ENCODE results near the gene SYS1.

Gene SYS1

DNA sequence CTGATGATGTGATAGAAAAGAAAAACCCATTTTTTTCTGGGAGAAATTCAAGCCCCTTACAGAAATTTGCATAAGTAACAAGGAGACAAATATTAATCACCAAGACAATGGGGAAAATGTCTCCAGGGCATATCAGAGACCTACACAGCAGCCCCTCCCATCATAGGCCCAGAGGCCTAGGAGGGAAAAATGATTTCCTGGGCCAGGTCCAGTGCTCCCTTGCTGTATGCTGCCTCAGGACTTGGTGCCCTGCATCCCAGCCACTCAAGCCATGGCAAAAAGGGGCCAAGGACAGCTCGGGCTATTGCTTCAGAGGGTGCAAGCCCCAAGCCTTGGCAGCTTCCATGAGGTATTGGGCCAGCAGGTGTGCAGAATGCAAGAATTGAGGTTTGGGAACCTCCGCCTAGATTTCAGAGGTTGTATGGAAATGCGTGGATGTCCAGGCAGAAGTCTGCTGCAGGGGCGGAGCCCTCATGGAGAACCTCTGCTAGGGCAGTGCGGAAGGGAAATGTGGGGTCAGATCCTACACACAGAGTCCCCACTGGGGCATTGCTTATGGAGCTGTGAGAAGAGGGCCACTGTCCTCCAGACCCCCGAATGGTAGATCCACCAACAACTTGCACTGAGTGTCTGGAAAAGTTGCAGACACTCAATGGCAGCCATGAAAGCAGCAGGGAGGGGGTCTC, 37.5 kb downstream of the SYS1 start:
- peaks cover 0 to 4% of the 10 kb centered on the region in 2 donors for H3K9me3 ChIP-seq (ENCODE audit: control insufficient read depth in 2 of 2, low read length in 2 of 2)
- H3K4me3 ChIP-seq (ENCODE audit: low read length in 2 of 2): no peak overlapping the region
- no peak overlapping the region for H3K9ac ChIP-seq (ENCODE audit: low read depth in 1 of 2, low read length in 2 of 2)
- no peaks in the 10 kb centered on the region for H3K36me3 ChIP-seq (ENCODE audit: control insufficient read depth in 2 of 2, insufficient read depth in 2 of 2, low read length in 2 of 2)
- peaks cover 3 to 6% of the 10 kb centered on the region in 2 donors for H3K4me1 ChIP-seq (ENCODE audit: control insufficient read depth in 2 of 2, insufficient read depth in 2 of 2, low read length in 2 of 2)
- no peaks in the 10 kb centered on the region for H3K27me3 ChIP-seq (ENCODE audit: control insufficient read depth in 2 of 2, insufficient read depth in 2 of 2, low read length in 2 of 2)
- no peak overlapping the region for H3K27ac ChIP-seq (ENCODE audit: low read depth in 2 of 2, low read length in 2 of 2)

- H3K4me1 ChIP-seq (ENCODE audit: control insufficient read depth in 2 of 2, insufficient read depth in 2 of 2, low read length in 2 of 2): peaks cover 11 to 13% of the 10 kb centered on the region in 2 donors
- H3K9me3 ChIP-seq (ENCODE audit: control insufficient read depth in 2 of 2, low read length in 2 of 2): peaks cover 0 to 4% of the 10 kb centered on the region in 2 donors
- H3K27ac ChIP-seq (ENCODE audit: low read depth in 2 of 2, low read length in 2 of 2): no peak overlapping the region
- H3K4me3 ChIP-seq (ENCODE audit: low read length in 2 of 2): no peak overlapping the region
- H3K27me3 ChIP-seq (ENCODE audit: control insufficient read depth in 2 of 2, insufficient read depth in 2 of 2, low read length in 2 of 2): no peaks in the 10 kb centered on the region
- no peak overlapping the region for H3K9ac ChIP-seq (ENCODE audit: low read depth in 1 of 2, low read length in 2 of 2)
- no peaks in the 10 kb centered on the region for H3K36me3 ChIP-seq (ENCODE audit: control insufficient read depth in 2 of 2, insufficient read depth in 2 of 2, low read length in 2 of 2)
Measured at GRCh38 chr20:45402946-45403345, 40.0 kb downstream of the SYS1 start.

DNA sequence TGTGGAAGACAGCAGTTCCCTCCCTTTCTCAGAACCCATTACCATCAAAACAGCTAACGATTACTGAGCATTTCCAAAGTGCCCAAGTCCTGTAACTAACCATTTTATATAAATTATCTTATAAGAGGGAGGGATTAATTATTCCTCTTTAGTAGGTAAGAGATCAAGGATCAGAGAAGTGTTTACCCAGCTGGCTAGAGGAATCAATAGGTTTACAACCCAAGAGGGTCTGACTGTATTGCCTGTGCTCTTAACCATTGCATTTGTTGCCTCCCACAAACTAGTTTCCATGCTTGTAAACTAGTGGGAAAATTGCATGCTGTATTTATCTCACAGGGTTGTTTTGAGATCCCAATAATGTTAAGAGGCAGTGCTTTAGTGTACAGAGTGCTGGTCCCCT, 41.5 kb downstream of the SYS1 start:
- peaks cover 1 to 6% of the 10 kb centered on the region in 2 donors for H3K36me3 ChIP-seq (ENCODE audit: control insufficient read depth in 2 of 2, insufficient read depth in 2 of 2, low read length in 2 of 2)
- peaks cover 25 to 26% of the 10 kb centered on the region in 2 donors for H3K4me1 ChIP-seq (ENCODE audit: control insufficient read depth in 2 of 2, insufficient read depth in 2 of 2, low read length in 2 of 2)
- peaks cover 0 to 4% of the 10 kb centered on the region in 2 donors for H3K9me3 ChIP-seq (ENCODE audit: control insufficient read depth in 2 of 2, low read length in 2 of 2)
- no peaks in the 10 kb centered on the region for H3K27me3 ChIP-seq (ENCODE audit: control insufficient read depth in 2 of 2, insufficient read depth in 2 of 2, low read length in 2 of 2)
- no peak overlapping the region for H3K9ac ChIP-seq (ENCODE audit: low read depth in 1 of 2, low read length in 2 of 2)
- H3K27ac ChIP-seq (ENCODE audit: low read depth in 2 of 2, low read length in 2 of 2): no peak overlapping the region
- H3K4me3 ChIP-seq (ENCODE audit: low read length in 2 of 2): no peak overlapping the region

DNA sequence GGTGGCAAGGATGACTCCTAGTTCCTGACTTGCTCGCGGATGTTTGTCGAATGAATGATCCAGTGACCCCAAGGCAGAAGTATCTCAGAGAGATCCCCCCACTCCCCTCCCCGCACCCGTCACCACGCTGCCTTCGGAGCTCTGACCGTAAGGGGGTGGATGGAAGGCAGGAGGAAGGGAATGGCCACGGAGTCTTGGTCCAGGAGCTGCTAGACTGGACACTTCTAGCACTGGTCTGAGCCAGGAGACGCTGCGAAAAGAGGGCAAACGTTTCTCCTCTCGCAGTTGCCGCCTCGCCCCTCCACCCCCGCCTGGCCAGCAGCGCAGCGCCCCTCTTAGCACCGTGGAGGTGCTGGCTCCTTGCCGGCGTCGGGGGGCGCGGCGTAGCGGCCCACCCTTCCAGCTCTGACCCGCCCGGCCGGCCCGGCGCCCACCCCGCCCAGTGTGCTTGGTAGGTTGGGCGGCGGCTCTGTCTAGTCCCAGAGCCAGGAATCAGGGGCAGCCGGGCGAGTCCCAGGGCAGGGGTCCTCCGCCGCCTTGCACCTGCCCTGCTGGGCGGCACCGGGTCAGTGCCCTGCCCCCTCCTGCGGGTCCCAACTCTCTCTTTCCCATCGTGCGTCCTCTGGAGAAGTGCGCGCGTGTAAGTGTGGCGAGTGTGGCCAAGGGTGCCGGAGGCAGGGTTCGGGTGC, 42.8 kb downstream of the SYS1 start:
- peaks cover 11 to 17% of the 10 kb centered on the region in 2 donors for H3K36me3 ChIP-seq (ENCODE audit: control insufficient read depth in 2 of 2, insufficient read depth in 2 of 2, low read length in 2 of 2)
- H3K9ac ChIP-seq (ENCODE audit: low read depth in 1 of 2, low read length in 2 of 2): peak overlapping the region; percentile 92 to 95
- no peaks in the 10 kb centered on the region for H3K27me3 ChIP-seq (ENCODE audit: control insufficient read depth in 2 of 2, insufficient read depth in 2 of 2, low read length in 2 of 2)
- H3K9me3 ChIP-seq (ENCODE audit: control insufficient read depth in 2 of 2, low read length in 2 of 2): no peaks in the 10 kb centered on the region
- peak overlapping the region; percentile 80 to 87 for H3K4me3 ChIP-seq (ENCODE audit: low read length in 2 of 2)
- peaks cover 38 to 39% of the 10 kb centered on the region in 2 donors for H3K4me1 ChIP-seq (ENCODE audit: control insufficient read depth in 2 of 2, insufficient read depth in 2 of 2, low read length in 2 of 2)
- H3K27ac ChIP-seq (ENCODE audit: low read depth in 2 of 2, low read length in 2 of 2): peak overlapping the region; percentile 89 to 94

GRCh38 chr20:45406260-45407066, 43.5 kb downstream of the SYS1 start:
- Histone ChIP-seq H3K4me1 (ENCODE audit: control insufficient read depth in 2 of 2, insufficient read depth in 2 of 2, low read length in 2 of 2) (peaks cover 44% of the 10 kb centered on the region in 2 donors), H3K27ac (ENCODE audit: low read depth in 2 of 2, low read length in 2 of 2) (peak overlapping the region; percentile 89 to 94), H3K4me3 (ENCODE audit: low read length in 2 of 2) (peak overlapping the region; percentile 80 to 87), H3K36me3 (ENCODE audit: control insufficient read depth in 2 of 2, insufficient read depth in 2 of 2, low read length in 2 of 2) (peaks cover 11 to 18% of the 10 kb centered on the region in 2 donors), H3K9ac (ENCODE audit: low read depth in 1 of 2, low read length in 2 of 2) (peak overlapping the region; percentile 92 to 95), H3K27me3 (ENCODE audit: control insufficient read depth in 2 of 2, insufficient read depth in 2 of 2, low read length in 2 of 2) (no peaks in the 10 kb centered on the region), H3K9me3 (ENCODE audit: control insufficient read depth in 2 of 2, low read length in 2 of 2) (no peaks in the 10 kb centered on the region)

GRCh38 chr20:45407067-45407745, 44.2 kb downstream of the SYS1 start:
- Histone ChIP-seq H3K27ac (ENCODE audit: low read depth in 2 of 2, low read length in 2 of 2) (peak overlapping the region; percentile 89 to 94), H3K4me1 (ENCODE audit: control insufficient read depth in 2 of 2, insufficient read depth in 2 of 2, low read length in 2 of 2) (peaks cover 51% of the 10 kb centered on the region in 2 donors), H3K9ac (ENCODE audit: low read depth in 1 of 2, low read length in 2 of 2) (peak overlapping the region; percentile 92 to 95), H3K36me3 (ENCODE audit: control insufficient read depth in 2 of 2, insufficient read depth in 2 of 2, low read length in 2 of 2) (peaks cover 11 to 18% of the 10 kb centered on the region in 2 donors), H3K9me3 (ENCODE audit: control insufficient read depth in 2 of 2, low read length in 2 of 2) (no peaks in the 10 kb centered on the region), H3K4me3 (ENCODE audit: low read length in 2 of 2) (peak overlapping the region; percentile 80 to 87), H3K27me3 (ENCODE audit: control insufficient read depth in 2 of 2, insufficient read depth in 2 of 2, low read length in 2 of 2) (no peaks in the 10 kb centered on the region)

DNA sequence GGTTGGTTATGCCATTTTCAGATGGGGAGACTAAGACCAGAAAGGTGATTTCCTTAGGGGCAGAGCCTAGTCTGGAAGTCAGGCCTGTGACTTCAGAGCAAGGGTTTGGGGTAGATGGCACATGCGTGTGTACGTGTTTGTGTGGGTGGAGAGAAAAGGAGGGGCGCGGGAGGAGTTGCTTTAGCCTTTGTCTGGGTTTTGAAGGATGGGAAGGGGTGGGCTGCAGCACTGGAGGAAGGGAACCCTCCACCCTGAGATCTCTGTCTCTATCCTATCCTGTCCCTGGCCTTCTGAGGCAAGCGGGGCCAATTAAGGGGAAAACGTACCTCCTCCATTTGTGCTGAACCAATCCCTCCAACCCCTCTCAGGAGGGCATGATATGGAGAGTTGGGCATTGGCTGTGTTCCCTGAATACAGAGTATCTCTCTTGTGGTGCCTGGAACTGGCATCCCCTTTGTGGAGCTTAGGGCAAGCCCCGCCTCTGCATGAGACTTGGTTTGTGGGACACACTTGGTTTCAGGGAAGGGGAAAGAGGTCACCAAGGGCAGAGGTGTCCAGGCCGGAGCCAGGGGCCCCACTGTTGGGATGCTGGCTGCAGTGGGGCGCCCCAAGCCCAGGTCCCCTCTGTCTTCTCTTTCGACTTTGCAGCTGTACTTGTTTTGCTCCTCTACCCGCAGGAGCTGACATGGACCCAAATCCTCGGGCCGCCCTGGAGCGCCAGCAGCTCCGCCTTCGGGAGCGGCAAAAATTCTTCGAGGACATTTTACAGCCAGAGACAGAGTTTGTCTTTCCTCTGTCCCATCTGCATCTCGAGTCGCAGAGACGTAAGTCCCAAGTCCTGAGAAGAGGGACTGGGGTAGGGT, 45.1 kb downstream of the SYS1 start, which contains the start of gene DBNDD2:
Gene DBNDD2 (plus strand): TSS at position 507 of the 863 bp plus-strand sequence. CDS start 179 bp downstream, at position 686.
- Histone ChIP-seq H3K4me3 (ENCODE audit: low read length in 2 of 2) (peak within 1 kb of the TSS; percentile 80 to 87), H3K9me3 (ENCODE audit: control insufficient read depth in 2 of 2, low read length in 2 of 2) (no peaks in the 10 kb centered on the region), H3K36me3 (ENCODE audit: control insufficient read depth in 2 of 2, insufficient read depth in 2 of 2, low read length in 2 of 2) (peaks cover 11 to 18% of the 10 kb centered on the region in 2 donors), H3K27me3 (ENCODE audit: control insufficient read depth in 2 of 2, insufficient read depth in 2 of 2, low read length in 2 of 2) (no peaks in the 10 kb centered on the region), H3K27ac (ENCODE audit: low read depth in 2 of 2, low read length in 2 of 2) (peak within 1 kb of the TSS; percentile 89 to 94), H3K4me1 (ENCODE audit: control insufficient read depth in 2 of 2, insufficient read depth in 2 of 2, low read length in 2 of 2) (peaks cover 55 to 56% of the 10 kb centered on the region in 2 donors), H3K9ac (ENCODE audit: low read depth in 1 of 2, low read length in 2 of 2) (peak within 1 kb of the TSS; percentile 92 to 95)

GRCh38 chr20:45408646-45409213, 45.8 kb downstream of the SYS1 start:
- Histone ChIP-seq H3K9ac (ENCODE audit: low read depth in 1 of 2, low read length in 2 of 2) (peak overlapping the region in 1 of 2 donors; percentile 95), H3K36me3 (ENCODE audit: control insufficient read depth in 2 of 2, insufficient read depth in 2 of 2, low read length in 2 of 2) (peaks cover 11 to 18% of the 10 kb centered on the region in 2 donors), H3K9me3 (ENCODE audit: control insufficient read depth in 2 of 2, low read length in 2 of 2) (no peaks in the 10 kb centered on the region), H3K4me3 (ENCODE audit: low read length in 2 of 2) (peak overlapping the region; percentile 80 to 87), H3K27ac (ENCODE audit: low read depth in 2 of 2, low read length in 2 of 2) (peak overlapping the region; percentile 89 to 94), H3K27me3 (ENCODE audit: control insufficient read depth in 2 of 2, insufficient read depth in 2 of 2, low read length in 2 of 2) (no peaks in the 10 kb centered on the region), H3K4me1 (ENCODE audit: control insufficient read depth in 2 of 2, insufficient read depth in 2 of 2, low read length in 2 of 2) (peaks cover 55 to 56% of the 10 kb centered on the region in 2 donors)
